ENCODE results near the gene NAT16. TPM values are rescaled to one million over a fixed set of nuclear protein-coding genes. Genes with fewer than 3 reads are reported as not detected.

Gene NAT16
- total RNA-seq, 1 donor, result not detected

GRCh38 chr7:101163279-101164070 lies 16.6 kb downstream of the NAT16 start:
- H3K4me3 ChIP-seq (ENCODE audit: low read depth, low read length), result peak overlapping the region; percentile 49
- DNase-seq (ENCODE audit: low read depth), result no peak
- TF ChIP-seq CTCF (IDR thresholded peaks at IDR 0.05; ENCODE audit: insufficient read depth, low read length), result no peak

- DNase-seq (ENCODE audit: low read depth), result no peak
- TF ChIP-seq CTCF (IDR thresholded peaks at IDR 0.05; ENCODE audit: insufficient read depth, low read length), result no peak
- H3K4me3 ChIP-seq (ENCODE audit: low read depth, low read length), result peak overlapping the region; percentile 13
Observed at GRCh38 chr7:101162551-101163278, 17.4 kb downstream of the NAT16 start.

GRCh38 chr7:101161692-101162471 lies 18.2 kb downstream of the NAT16 start:
- TF ChIP-seq CTCF (IDR thresholded peaks at IDR 0.05; ENCODE audit: insufficient read depth, low read length), result no peak
- DNase-seq (ENCODE audit: low read depth), result no peak
- no peak overlapping the region for H3K4me3 ChIP-seq (ENCODE audit: low read depth, low read length)

- H3K4me3 ChIP-seq (ENCODE audit: low read depth, low read length), result no peak overlapping the region
- no peak for DNase-seq (ENCODE audit: low read depth)
- no peak for TF ChIP-seq CTCF (IDR thresholded peaks at IDR 0.05; ENCODE audit: insufficient read depth, low read length)
Observed at GRCh38 chr7:101160910-101161309, 19.2 kb downstream of the NAT16 start.

- DNase-seq (ENCODE audit: low read depth), result no peak
- TF ChIP-seq CTCF (IDR thresholded peaks at IDR 0.05; ENCODE audit: insufficient read depth, low read length), result no peak
- H3K4me3 ChIP-seq (ENCODE audit: low read depth, low read length), result no peak overlapping the region
Observed at GRCh38 chr7:101159696-101160674, 20.1 kb downstream of the NAT16 start.
